DMS 273 (cell line): ENCODE results near the gene DISC1.

Source experiments
- DNase-seq: peaks from one replicate; lab custom pipeline; 2025; ENCODE audit not compliant: unreplicated experiment; lab: John Stamatoyannopoulos, UW

Gene DISC1

GRCh38 chr1:231806623-231807495, 180.3 kb downstream of the DISC1 start:
- DNase-seq: peak; percentile 90

- peak; percentile 84 for DNase-seq
Measured at GRCh38 chr1:231807541-231807940, 181.0 kb downstream of the DISC1 start.

- peak; percentile 15 for DNase-seq
Measured at GRCh38 chr1:231808116-231808515, 181.5 kb downstream of the DISC1 start.

GRCh38 chr1:231808990-231809389, 182.4 kb downstream of the DISC1 start:
- DNase-seq: peak; percentile 60

- no peak for DNase-seq
Measured at GRCh38 chr1:231810415-231810814, 183.8 kb downstream of the DISC1 start.

- no peak for DNase-seq
Measured at GRCh38 chr1:231814021-231814420, 187.4 kb downstream of the DISC1 start.

- no peak for DNase-seq
Measured at GRCh38 chr1:231814521-231814920, 187.9 kb downstream of the DISC1 start.

GRCh38 chr1:231817801-231818200, 191.2 kb downstream of the DISC1 start:
- DNase-seq: no peak

GRCh38 chr1:231818337-231818736, 191.7 kb downstream of the DISC1 start:
- no peak for DNase-seq

GRCh38 chr1:231821281-231821680, 194.7 kb downstream of the DISC1 start:
- no peak for DNase-seq

GRCh38 chr1:231822041-231822440, 195.5 kb downstream of the DISC1 start:
- DNase-seq: no peak

- no peak for DNase-seq
Measured at GRCh38 chr1:231826566-231826965, 200.0 kb downstream of the DISC1 start.

- DNase-seq: no peak
Measured at GRCh38 chr1:231827337-231828105, 200.9 kb downstream of the DISC1 start.

GRCh38 chr1:231828182-231828920, 201.8 kb downstream of the DISC1 start:
- DNase-seq: no peak

- no peak for DNase-seq
Measured at GRCh38 chr1:231829332-231829731, 202.7 kb downstream of the DISC1 start.

- no peak for DNase-seq
Measured at GRCh38 chr1:231836227-231836893, 209.8 kb downstream of the DISC1 start.

- DNase-seq: no peak
Measured at GRCh38 chr1:231838521-231838920, 211.9 kb downstream of the DISC1 start.

GRCh38 chr1:231839999-231840398, 213.4 kb downstream of the DISC1 start:
- DNase-seq: no peak

GRCh38 chr1:231841616-231842344, 215.2 kb downstream of the DISC1 start:
- DNase-seq: no peak

GRCh38 chr1:231842441-231842840, 215.9 kb downstream of the DISC1 start:
- no peak for DNase-seq
